ENCODE data around the gene TXNDC17.

DNA sequence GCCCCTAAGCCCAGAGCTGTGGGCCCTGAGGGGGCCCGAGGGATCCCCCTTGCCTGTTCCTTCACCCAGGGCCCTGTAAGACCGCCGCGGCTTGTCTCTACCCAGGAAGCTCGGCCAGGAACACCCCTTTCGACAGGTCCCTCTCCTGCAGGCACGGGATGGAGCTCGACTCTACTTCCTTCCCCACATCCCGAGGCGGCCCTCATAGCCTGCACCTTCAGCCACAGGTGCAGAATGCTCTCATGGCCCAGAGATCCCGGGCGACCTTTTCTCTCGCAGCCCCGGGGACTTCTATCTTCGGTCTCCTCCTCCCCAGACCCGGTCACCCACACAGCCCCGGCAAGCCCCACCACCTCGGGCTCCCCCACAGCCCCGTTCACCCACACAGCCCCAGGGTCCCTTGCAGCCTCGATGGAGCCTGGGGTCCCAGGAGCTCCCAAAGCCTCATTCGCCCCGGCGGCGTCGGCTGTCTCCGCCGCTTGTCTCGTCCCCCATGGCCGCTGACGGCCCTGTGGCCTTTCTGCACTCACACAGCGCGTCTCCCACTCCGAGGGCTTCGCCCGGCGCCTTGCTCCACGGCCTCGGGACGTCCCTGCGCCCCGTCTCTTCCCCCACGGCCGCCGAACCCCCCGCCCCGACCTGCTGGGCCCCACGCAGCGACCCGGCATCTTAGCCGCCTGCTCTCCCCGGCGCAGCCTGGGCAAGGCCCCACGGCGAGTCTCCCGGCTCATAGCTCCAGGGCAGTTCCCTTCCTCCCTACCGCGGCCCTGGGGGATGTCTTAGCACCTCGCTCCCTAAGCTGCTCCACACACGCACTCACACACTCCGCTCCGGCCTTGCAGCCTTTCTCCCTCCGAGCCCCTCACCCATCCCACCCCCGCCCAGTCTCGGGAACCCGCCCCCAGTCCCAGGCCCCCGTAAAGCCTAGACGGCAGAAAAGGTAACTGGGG is 999 bp upstream of the TXNDC17 start:
- TF ChIP-seq POLR2A (IDR thresholded peaks at IDR 0.05): no peak
- TF ChIP-seq, protein P1, sequence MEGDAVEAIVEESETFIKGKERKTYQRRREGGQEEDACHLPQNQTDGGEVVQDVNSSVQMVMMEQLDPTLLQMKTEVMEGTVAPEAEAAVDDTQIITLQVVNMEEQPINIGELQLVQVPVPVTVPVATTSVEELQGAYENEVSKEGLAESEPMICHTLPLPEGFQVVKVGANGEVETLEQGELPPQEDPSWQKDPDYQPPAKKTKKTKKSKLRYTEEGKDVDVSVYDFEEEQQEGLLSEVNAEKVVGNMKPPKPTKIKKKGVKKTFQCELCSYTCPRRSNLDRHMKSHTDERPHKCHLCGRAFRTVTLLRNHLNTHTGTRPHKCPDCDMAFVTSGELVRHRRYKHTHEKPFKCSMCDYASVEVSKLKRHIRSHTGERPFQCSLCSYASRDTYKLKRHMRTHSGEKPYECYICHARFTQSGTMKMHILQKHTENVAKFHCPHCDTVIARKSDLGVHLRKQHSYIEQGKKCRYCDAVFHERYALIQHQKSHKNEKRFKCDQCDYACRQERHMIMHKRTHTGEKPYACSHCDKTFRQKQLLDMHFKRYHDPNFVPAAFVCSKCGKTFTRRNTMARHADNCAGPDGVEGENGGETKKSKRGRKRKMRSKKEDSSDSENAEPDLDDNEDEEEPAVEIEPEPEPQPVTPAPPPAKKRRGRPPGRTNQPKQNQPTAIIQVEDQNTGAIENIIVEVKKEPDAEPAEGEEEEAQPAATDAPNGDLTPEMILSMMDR (IDR thresholded peaks at IDR 0.05): no peak

All from thyroid gland (tissue), 4 donors.